Endothelial cell of umbilical vein (primary cell): ENCODE measurements around the gene LCMT2. TPM values are rescaled to one million over a fixed set of nuclear protein-coding genes. Genes with fewer than 3 reads are reported as not detected.

Source experiments
- BruUV-seq: library from RNA; stranded (reverse); fragments of 400-500 nt; replicated peaks from 2 replicates; lab custom pipeline; 2021; lab: Mats Ljungman, UMichigan
- CTCF ChIA-PET: fragments of 300-600, 350-600 bp; sonication (Branson Sonifier 250); formaldehyde crosslinking; loops from one replicate; lab custom pipeline; 2021; ENCODE audit warnings: antibody characterized with exemption, inconsistent platforms; lab: Charles Lee
- POLR2A ChIA-PET: fragments of 300-600, 350-600 bp; sonication (Branson Sonifier 250); formaldehyde crosslinking; loops from one replicate; lab custom pipeline; 2021; ENCODE audit warnings: antibody characterized with exemption, inconsistent platforms; lab: Charles Lee
- DNase-seq: peaks from one replicate; pipeline ENCODE4 v3.0.0-alpha.2; 2011; ENCODE audit warnings: low read depth, low spot score
- FAIRE-seq: peaks from 2 replicates; lab custom pipeline; 2011; peaks lifted over from hg19 to GRCh38; lab: Jason Lieb, UNC
- H2AFZ ChIP-seq: 2 replicates; pipeline ENCODE4 v1.6.0; 2012; ENCODE audit warnings: low read depth, low read length, control low read depth, inconsistent platforms
- H3K27ac ChIP-seq: 2 replicates; pipeline ENCODE4 v1.5.1; 2011; ENCODE audit warnings: low read depth, mild to moderate bottlenecking, control low read depth, low read length, moderate library complexity; ENCODE audit not compliant: insufficient read depth
- H3K27me3 ChIP-seq, 2 experiments: 2 replicates each; pipeline versions ENCODE4 v1.6.0 to v1.6.1; 2011; ENCODE audit warnings: low read length in 2 of 2, mixed read lengths in 1 of 2; ENCODE audit not compliant: control insufficient read depth in 2 of 2, insufficient read depth in 2 of 2
- H3K36me3 ChIP-seq, 2 experiments: 2 replicates in 1 of 2; 3 replicates in 1 of 2; pipeline ENCODE4 v1.5.1; 2011; ENCODE audit warnings: low read length in 2 of 2, mild to moderate bottlenecking in 1 of 2, moderate library complexity in 1 of 2; ENCODE audit not compliant: control insufficient read depth in 2 of 2, insufficient read depth in 2 of 2; ENCODE audit errors: extremely low read depth in 1 of 2
- H3K4me1 ChIP-seq: 3 replicates; pipeline ENCODE4 v1.5.1; 2011; ENCODE audit warnings: mild to moderate bottlenecking, low read length; ENCODE audit not compliant: control insufficient read depth, insufficient read depth; ENCODE audit errors: extremely low read depth
- H3K4me2 ChIP-seq: 2 replicates; pipeline ENCODE4 v1.6.1; 2011; ENCODE audit warnings: low read length, control low read depth, mixed read lengths; ENCODE audit not compliant: insufficient read depth
- H3K4me3 ChIP-seq, 3 experiments: fragments of 200-600 bp in 1 of 3; sonication (generic), shearing (Covaris generic) in 1 of 3; replicated peaks in 1 of 3; 2 replicates each; pipeline ENCODE4 v1.5.1; 2011 to 2016; ENCODE audit warnings: control low read depth in 3 of 3, low read length in 3 of 3, mild to moderate bottlenecking in 2 of 3, inconsistent platforms in 1 of 3, low read depth in 1 of 3, moderate library complexity in 1 of 3; ENCODE audit not compliant: insufficient read depth in 1 of 3
- H3K79me2 ChIP-seq: 2 replicates; pipeline ENCODE4 v1.6.0; 2012; ENCODE audit warnings: low read length, inconsistent platforms; ENCODE audit not compliant: control insufficient read depth, insufficient read depth
- H3K9ac ChIP-seq: replicated peaks from 2 replicates; pipeline ENCODE3; 2011; ENCODE audit warnings: low read length, control low read depth; ENCODE audit not compliant: insufficient read depth; ENCODE audit errors: extremely low read depth
- H3K9me1 ChIP-seq: replicated peaks from 3 replicates; pipeline ENCODE4 v1.6.0; 2011; ENCODE audit warnings: mild to moderate bottlenecking, low read length; ENCODE audit not compliant: control insufficient read depth, insufficient read depth; ENCODE audit errors: extremely low read depth
- H3K9me3 ChIP-seq: replicated peaks from 2 replicates; pipeline ENCODE4 v1.5.1; 2012; ENCODE audit warnings: low read length, inconsistent platforms; ENCODE audit not compliant: control insufficient read depth, insufficient read depth
- H4K20me1 ChIP-seq: replicated peaks from 2 replicates; pipeline ENCODE3; 2011; ENCODE audit warnings: mild to moderate bottlenecking, low read length; ENCODE audit not compliant: control insufficient read depth, insufficient read depth; ENCODE audit errors: extremely low read depth
- EZH2 ChIP-seq: IDR thresholded peaks from 2 replicates; pipeline ENCODE4 v1.6.1; 2012; ENCODE audit warnings: borderline replicate concordance, low read depth, mild to moderate bottlenecking, moderate library complexity, low read length, inconsistent platforms; ENCODE audit not compliant: severe bottlenecking
- FOS ChIP-seq: IDR thresholded peaks from 2 replicates; pipeline ENCODE4 v1.6.1; 2011; ENCODE audit warnings: mild to moderate bottlenecking, low read length, moderate library complexity, borderline replicate concordance; ENCODE audit not compliant: insufficient read depth
- GATA2 ChIP-seq: IDR thresholded peaks from 2 replicates; pipeline ENCODE4 v1.7.0; 2011; ENCODE audit warnings: low read depth, mild to moderate bottlenecking, moderate library complexity, mixed read lengths, low read length; ENCODE audit not compliant: insufficient read length, insufficient read depth
- JUN ChIP-seq: IDR thresholded peaks from 2 replicates; pipeline ENCODE4 v1.6.1; 2011; ENCODE audit warnings: borderline replicate concordance, low read depth; ENCODE audit not compliant: insufficient read length, insufficient read depth
- MAX ChIP-seq: IDR thresholded peaks from 2 replicates; pipeline ENCODE4 v1.6.1; 2011; ENCODE audit not compliant: insufficient read depth, insufficient read length
- MYC ChIP-seq: IDR thresholded peaks from one replicate; pipeline ENCODE4 v1.6.1; 2011; ENCODE audit warnings: mild to moderate bottlenecking, low read depth, low read length
- POLR2A ChIP-seq: IDR thresholded peaks from 2 replicates; pipeline ENCODE4 v1.6.1; 2012; ENCODE audit warnings: low read depth, mild to moderate bottlenecking, control low read depth, low read length
- POLR2AphosphoS5 ChIP-seq: IDR thresholded peaks from 2 replicates; pipeline ENCODE4 v1.6.1; 2012; ENCODE audit warnings: low read depth, mild to moderate bottlenecking, control low read depth, low read length, moderate library complexity; ENCODE audit not compliant: insufficient read depth
- dilution Hi-C: fragments of 300-500 bp; cut with MboI; formaldehyde crosslinking; loops from one replicate; pipeline ENCODE4 v1.15.0; 2019; ENCODE audit warnings: low sequenced_read_pairs; ENCODE audit not compliant: extremely low pct_ligation_motif_present
- intact Hi-C: fragments of 100-400 bp; cut with micrococcal nuclease; formaldehyde crosslinking; loops from one replicate; pipeline ENCODE4 v1.10.0; 2022
- polyA plus RNA-seq, 4 experiments: library from polyadenylated mRNA; depleted of rRNA in 3 of 4; stranded (reverse) in 3 of 4; unstranded in 1 of 4; fragments of >200 nt; gene quantifications; 2 replicates each; pipeline versions ENCODE4 v1.2.1 to v1.2.3, GENCODE V29; 2011 to 2012; ENCODE audit warnings: missing spikeins in 1 of 4
- total RNA-seq: library from RNA; stranded (reverse); gene quantifications from 2 replicates; pipeline ENCODE4 v1.2.3, GENCODE V29; 2021
- TF ChIP-seq, protein P1 (sequence below), 2 donors: IDR thresholded peaks; 1 replicate in 1 of 2; 2 replicates in 1 of 2; pipeline ENCODE4 v1.5.1; 2011; ENCODE audit warnings: low read length in 2 of 2, mild to moderate bottlenecking in 2 of 2, moderate library complexity in 2 of 2, control low read depth in 1 of 2, inconsistent platforms in 1 of 2, low read depth in 1 of 2; ENCODE audit not compliant: insufficient read depth in 1 of 2; ENCODE audit errors: extremely low read depth in 1 of 2

LCMT2 gene
- total and polyA plus RNA-seq, 2 donors (not counting 3 experiments of a cell fraction or from before 2014, with no cell fraction given): 4.1 to 6.1 TPM

- no peak for TF ChIP-seq JUN
- TF ChIP-seq, protein P1, sequence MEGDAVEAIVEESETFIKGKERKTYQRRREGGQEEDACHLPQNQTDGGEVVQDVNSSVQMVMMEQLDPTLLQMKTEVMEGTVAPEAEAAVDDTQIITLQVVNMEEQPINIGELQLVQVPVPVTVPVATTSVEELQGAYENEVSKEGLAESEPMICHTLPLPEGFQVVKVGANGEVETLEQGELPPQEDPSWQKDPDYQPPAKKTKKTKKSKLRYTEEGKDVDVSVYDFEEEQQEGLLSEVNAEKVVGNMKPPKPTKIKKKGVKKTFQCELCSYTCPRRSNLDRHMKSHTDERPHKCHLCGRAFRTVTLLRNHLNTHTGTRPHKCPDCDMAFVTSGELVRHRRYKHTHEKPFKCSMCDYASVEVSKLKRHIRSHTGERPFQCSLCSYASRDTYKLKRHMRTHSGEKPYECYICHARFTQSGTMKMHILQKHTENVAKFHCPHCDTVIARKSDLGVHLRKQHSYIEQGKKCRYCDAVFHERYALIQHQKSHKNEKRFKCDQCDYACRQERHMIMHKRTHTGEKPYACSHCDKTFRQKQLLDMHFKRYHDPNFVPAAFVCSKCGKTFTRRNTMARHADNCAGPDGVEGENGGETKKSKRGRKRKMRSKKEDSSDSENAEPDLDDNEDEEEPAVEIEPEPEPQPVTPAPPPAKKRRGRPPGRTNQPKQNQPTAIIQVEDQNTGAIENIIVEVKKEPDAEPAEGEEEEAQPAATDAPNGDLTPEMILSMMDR (IDR thresholded peaks at IDR 0.05; ENCODE audit: extremely low read depth in 1 of 2, insufficient read depth in 1 of 2, low read depth in 1 of 2, low read length in 2 of 2): no peak
- TF ChIP-seq MYC: no peak
- no peak for TF ChIP-seq EZH2
- TF ChIP-seq GATA2: no peak
- TF ChIP-seq MAX: no peak
- TF ChIP-seq FOS: no peak
- TF ChIP-seq POLR2A: no peak
- TF ChIP-seq POLR2AphosphoS5: no peak
- FAIRE-seq (no peak), DNase-seq (no peak)
- Histone ChIP-seq H3K4me1 (peaks cover 2% of the 10 kb centered on the region), H3K27ac (no peak overlapping the region), H3K79me2 (no peaks in the 10 kb centered on the region), H3K4me2 (no peak overlapping the region), H2AFZ (no peak overlapping the region), H3K9me3 (no peaks in the 10 kb centered on the region), H3K9me1 (no peaks in the 10 kb centered on the region), H3K27me3 (peaks cover 0 to 6% of the 10 kb centered on the region in 2 experiments), H3K9ac (no peak overlapping the region), H4K20me1 (no peaks in the 10 kb centered on the region), H3K36me3 (no peaks in the 10 kb centered on the region), H3K4me3 (no peak overlapping the region)
- no TSS peak for BruUV-seq
- dilution Hi-C loops (no loop called here), intact Hi-C loops (no loop called here)
- ChIA-PET CTCF (interaction anchor here (1.7 to 3.4 kb wide), 2 partner anchors 54 kb away, joined by 10 to 14 read pairs; no protein-coding TSS in a partner anchor), POLR2A (no interaction called here)
These were observed 50.9 kb downstream of the LCMT2 start for GRCh38 chr15:43279496-43279895.
